ENCODE data around the gene SLC2A9. TPM values are rescaled to one million over a fixed set of nuclear protein-coding genes. Genes with fewer than 3 reads are reported as not detected.

Gene SLC2A9
- total and polyA plus RNA-seq, 2 of the 13 experiments (the other 11 are each of a cell fraction or from before 2014, with no cell fraction given): 36.2 to 42.3 TPM

DNA sequence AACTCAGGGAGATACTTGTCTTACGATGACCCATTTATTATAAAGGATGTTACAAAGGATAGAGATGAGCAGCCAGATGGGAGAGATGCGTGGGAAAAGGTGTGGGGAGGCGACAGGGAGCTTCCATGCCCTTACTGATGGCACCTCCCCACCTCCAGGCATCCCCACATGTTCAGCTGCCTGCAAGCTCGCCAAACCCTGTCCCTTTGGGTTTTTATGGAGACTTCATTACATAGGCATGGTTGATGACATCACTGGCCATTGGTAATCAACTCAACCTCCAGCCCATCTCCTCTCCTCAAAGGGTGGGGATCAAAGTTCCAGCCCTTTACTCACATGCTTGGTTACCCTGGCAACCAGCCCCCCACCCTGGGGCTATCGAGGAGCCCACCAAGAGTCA lies 29.4 kb upstream of the SLC2A9 start:
- BruUV-seq (replicated peaks): no TSS peak

DNA sequence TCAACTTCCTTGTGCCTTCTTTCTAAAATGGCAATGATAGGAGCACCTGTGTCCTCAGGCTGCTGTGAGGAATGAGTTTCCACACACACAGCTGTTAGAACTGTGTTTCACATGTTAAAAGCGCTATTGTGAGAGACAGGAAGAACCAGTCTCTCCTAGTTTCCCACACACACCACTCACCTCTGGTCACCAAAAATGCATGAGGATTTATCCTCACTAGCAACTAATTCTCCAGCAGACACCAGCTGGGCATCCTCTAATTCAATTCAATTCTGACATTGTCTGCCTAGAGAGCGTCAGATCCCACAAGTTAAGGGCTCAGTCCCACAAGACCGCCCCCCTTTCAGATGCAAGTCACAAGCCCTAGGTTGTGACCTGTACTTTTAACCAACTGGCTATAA lies 29.0 kb upstream of the SLC2A9 start:
- ChIA-PET CTCF (ENCODE audit: low intra/inter-chr PET ratio, low total read pairs) (no interaction called here), POLR2A (no interaction called here)
- in situ Hi-C loops (cut with HindIII; ENCODE audit: extremely low pct_ligation_motif_present, low pct_unique_long_range_greater_than_20kb): loop anchor here (5.0 kb wide), 1 partner anchor 33 kb away; no protein-coding TSS in a partner anchor
- DNase-seq (ENCODE audit: low spot score): no peak
- no peaks in the 10 kb centered on the region for H3K79me2 ChIP-seq (ENCODE audit: insufficient read depth, low read length)
- FAIRE-seq: no peak
- no peaks in the 10 kb centered on the region for H4K20me1 ChIP-seq (ENCODE audit: insufficient read depth, low read length)
- no peaks in the 10 kb centered on the region for H3K27me3 ChIP-seq (ENCODE audit: control insufficient read depth in 1 of 2, insufficient read depth in 2 of 2, low read length in 2 of 2)
- 97% methylated on average over 3 of the region's 3 CpGs for WGBS (ENCODE audit: low lambda C conversion rate)
- H3K4me1 ChIP-seq (ENCODE audit: insufficient read depth, low read length): peaks cover 73% of the 10 kb centered on the region
- ATAC-seq: no peak
- H3K27ac ChIP-seq (ENCODE audit: extremely low read length, insufficient read depth, low read length): no peak overlapping the region
- intact Hi-C loops (cut with micrococcal nuclease; ENCODE audit: unreplicated experiment): no loop called here
- BruUV-seq (replicated peaks): no TSS peak
- no peak overlapping the region for H3K9ac ChIP-seq (ENCODE audit: insufficient read depth, low read depth, low read length)
- no peak overlapping the region for H2AFZ ChIP-seq (ENCODE audit: low read length)
- H3K9me3 ChIP-seq (ENCODE audit: low read length): no peaks in the 10 kb centered on the region
- H3K36me3 ChIP-seq (replicated peaks in 1 of 2; ENCODE audit: control insufficient read depth in 1 of 2, insufficient read depth in 2 of 2, low read length in 2 of 2): no peaks in the 10 kb centered on the region
- no peak overlapping the region for H3K4me2 ChIP-seq (ENCODE audit: low read depth, low read length)
- no peak overlapping the region for H3K4me3 ChIP-seq (replicated peaks in 1 of 3; ENCODE audit: insufficient read depth in 1 of 3, low read depth in 2 of 3, low read length in 3 of 3)
- TF ChIP-seq ZNF282 (IDR thresholded peaks at IDR 0.05; ENCODE audit: partially characterized antibody) (no peak), JARID2 (CRISPR knock-in tag; IDR thresholded peaks at IDR 0.05; ENCODE audit: insufficient replicate concordance) (no peak), LCORL (IDR thresholded peaks at IDR 0.05) (no peak), LCORL (CRISPR knock-in tag; IDR thresholded peaks at IDR 0.05) (no peak), ZNF570 (CRISPR knock-in tag; IDR thresholded peaks at IDR 0.05; ENCODE audit: borderline replicate concordance) (no peak), HOXA9 (CRISPR knock-in tag; IDR thresholded peaks at IDR 0.05; ENCODE audit: borderline replicate concordance) (no peak), ZNF3 (CRISPR knock-in tag; IDR thresholded peaks at IDR 0.05) (no peak), AHR (CRISPR knock-in tag; IDR thresholded peaks at IDR 0.05) (no peak), KLF15 (CRISPR knock-in tag; IDR thresholded peaks at IDR 0.05; ENCODE audit: borderline replicate concordance) (no peak), ZC3H4 (CRISPR knock-in tag; IDR thresholded peaks at IDR 0.05; ENCODE audit: borderline replicate concordance) (no peak)
- TF ChIP-seq, protein P1, sequence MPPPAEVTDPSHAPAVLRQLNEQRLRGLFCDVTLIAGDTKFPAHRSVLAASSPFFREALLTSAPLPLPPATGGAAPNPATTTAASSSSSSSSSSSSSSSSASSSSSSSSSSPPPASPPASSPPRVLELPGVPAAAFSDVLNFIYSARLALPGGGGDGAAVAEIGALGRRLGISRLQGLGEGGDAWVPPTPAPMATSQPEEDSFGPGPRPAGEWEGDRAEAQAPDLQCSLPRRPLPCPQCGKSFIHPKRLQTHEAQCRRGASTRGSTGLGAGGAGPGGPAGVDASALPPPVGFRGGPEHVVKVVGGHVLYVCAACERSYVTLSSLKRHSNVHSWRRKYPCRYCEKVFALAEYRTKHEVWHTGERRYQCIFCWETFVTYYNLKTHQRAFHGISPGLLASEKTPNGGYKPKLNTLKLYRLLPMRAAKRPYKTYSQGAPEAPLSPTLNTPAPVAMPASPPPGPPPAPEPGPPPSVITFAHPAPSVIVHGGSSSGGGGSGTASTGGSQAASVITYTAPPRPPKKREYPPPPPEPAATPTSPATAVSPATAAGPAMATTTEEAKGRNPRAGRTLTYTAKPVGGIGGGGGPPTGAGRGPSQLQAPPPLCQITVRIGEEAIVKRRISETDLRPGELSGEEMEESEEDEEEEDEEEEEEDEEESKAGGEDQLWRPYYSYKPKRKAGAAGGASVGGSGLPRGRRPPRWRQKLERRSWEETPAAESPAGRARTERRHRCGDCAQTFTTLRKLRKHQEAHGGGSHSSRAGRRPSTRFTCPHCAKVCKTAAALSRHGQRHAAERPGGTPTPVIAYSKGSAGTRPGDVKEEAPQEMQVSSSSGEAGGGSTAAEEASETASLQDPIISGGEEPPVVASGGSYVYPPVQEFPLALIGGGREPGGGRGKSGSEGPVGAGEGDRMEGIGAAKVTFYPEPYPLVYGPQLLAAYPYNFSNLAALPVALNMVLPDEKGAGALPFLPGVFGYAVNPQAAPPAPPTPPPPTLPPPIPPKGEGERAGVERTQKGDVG (CRISPR knock-in tag; IDR thresholded peaks at IDR 0.05; ENCODE audit: borderline replicate concordance): no peak
- TF ChIP-seq, protein P2, sequence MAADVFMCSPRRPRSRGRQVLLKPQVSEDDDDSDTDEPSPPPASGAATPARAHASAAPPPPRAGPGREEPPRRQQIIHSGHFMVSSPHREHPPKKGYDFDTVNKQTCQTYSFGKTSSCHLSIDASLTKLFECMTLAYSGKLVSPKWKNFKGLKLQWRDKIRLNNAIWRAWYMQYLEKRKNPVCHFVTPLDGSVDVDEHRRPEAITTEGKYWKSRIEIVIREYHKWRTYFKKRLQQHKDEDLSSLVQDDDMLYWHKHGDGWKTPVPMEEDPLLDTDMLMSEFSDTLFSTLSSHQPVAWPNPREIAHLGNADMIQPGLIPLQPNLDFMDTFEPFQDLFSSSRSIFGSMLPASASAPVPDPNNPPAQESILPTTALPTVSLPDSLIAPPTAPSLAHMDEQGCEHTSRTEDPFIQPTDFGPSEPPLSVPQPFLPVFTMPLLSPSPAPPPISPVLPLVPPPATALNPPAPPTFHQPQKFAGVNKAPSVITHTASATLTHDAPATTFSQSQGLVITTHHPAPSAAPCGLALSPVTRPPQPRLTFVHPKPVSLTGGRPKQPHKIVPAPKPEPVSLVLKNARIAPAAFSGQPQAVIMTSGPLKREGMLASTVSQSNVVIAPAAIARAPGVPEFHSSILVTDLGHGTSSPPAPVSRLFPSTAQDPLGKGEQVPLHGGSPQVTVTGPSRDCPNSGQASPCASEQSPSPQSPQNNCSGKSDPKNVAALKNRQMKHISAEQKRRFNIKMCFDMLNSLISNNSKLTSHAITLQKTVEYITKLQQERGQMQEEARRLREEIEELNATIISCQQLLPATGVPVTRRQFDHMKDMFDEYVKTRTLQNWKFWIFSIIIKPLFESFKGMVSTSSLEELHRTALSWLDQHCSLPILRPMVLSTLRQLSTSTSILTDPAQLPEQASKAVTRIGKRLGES (CRISPR knock-in tag; IDR thresholded peaks at IDR 0.05; ENCODE audit: borderline replicate concordance): no peak

More for the DNA sequence above, 29.4 kb upstream of the SLC2A9 start:
- WGBS (ENCODE audit: low lambda C conversion rate): 82% methylated on average over 5 of the region's 5 CpGs
- Histone ChIP-seq H3K36me3 (replicated peaks in 1 of 2; ENCODE audit: control insufficient read depth in 1 of 2, insufficient read depth in 2 of 2, low read length in 2 of 2) (no peaks in the 10 kb centered on the region), H4K20me1 (ENCODE audit: insufficient read depth, low read length) (no peaks in the 10 kb centered on the region), H3K9me3 (ENCODE audit: low read length) (no peaks in the 10 kb centered on the region), H3K27me3 (ENCODE audit: control insufficient read depth in 1 of 2, insufficient read depth in 2 of 2, low read length in 2 of 2) (no peaks in the 10 kb centered on the region), H3K79me2 (ENCODE audit: insufficient read depth, low read length) (no peaks in the 10 kb centered on the region), H3K4me3 (replicated peaks in 1 of 3; ENCODE audit: insufficient read depth in 1 of 3, low read depth in 2 of 3, low read length in 3 of 3) (no peak overlapping the region), H3K9ac (ENCODE audit: insufficient read depth, low read depth, low read length) (no peak overlapping the region), H3K4me2 (ENCODE audit: low read depth, low read length) (no peak overlapping the region), H3K27ac (ENCODE audit: extremely low read length, insufficient read depth, low read length) (no peak overlapping the region), H2AFZ (ENCODE audit: low read length) (no peak overlapping the region), H3K4me1 (ENCODE audit: insufficient read depth, low read length) (peaks cover 70% of the 10 kb centered on the region)
- ChIA-PET CTCF (ENCODE audit: low intra/inter-chr PET ratio, low total read pairs) (no interaction called here), POLR2A (no interaction called here)
- intact Hi-C loops (cut with micrococcal nuclease; ENCODE audit: unreplicated experiment): no loop called here
- DNase-seq (ENCODE audit: low spot score) (no peak), FAIRE-seq (no peak), ATAC-seq (no peak)
- TF ChIP-seq CREB1 (IDR thresholded peaks at IDR 0.05) (peak; percentile 48; the same call in 1 of the 2 replicates), CREB1 (CRISPR knock-in tag; IDR thresholded peaks at IDR 0.05) (no peak), ATF7 (IDR thresholded peaks at IDR 0.05) (0 out of 2 replicates have a peak, but pooled peaks have one; percentile 8), ATF7 (CRISPR knock-in tag; IDR thresholded peaks at IDR 0.05) (no peak), ZNF225 (CRISPR knock-in tag; IDR thresholded peaks at IDR 0.05) (no peak)
- in situ Hi-C loops (cut with HindIII; ENCODE audit: extremely low pct_ligation_motif_present, low pct_unique_long_range_greater_than_20kb): loop anchor here (5.0 kb wide), 1 partner anchor 33 kb away; no protein-coding TSS in a partner anchor

Data from HepG2 (cell line).